Activated T-cell treated with anti-CD3 and anti-CD28 coated beads, Interleukin-2, amount 50 U/mL, for 24 hours (primary cell): ENCODE data around the gene ESR2.
"Not testable (repeated sequence)": the region's sequence is repeated elsewhere in the genome, so short reads cannot be mapped to it uniquely, and the experiment has no call there.

Source experiments
- DNase-seq: peaks from one replicate; pipeline ENCODE4 v3.0.0-alpha.2; 2020
- H3K27ac Mint-ChIP-seq: 2 replicates; pipeline ENCODE4 v1.8.0; 2020; ENCODE audit warnings: mild to moderate bottlenecking, mixed read lengths
- H3K27me3 Mint-ChIP-seq: 2 replicates; pipeline ENCODE4 v1.8.0; 2020; ENCODE audit warnings: mixed read lengths
- H3K36me3 Mint-ChIP-seq: 2 replicates; pipeline ENCODE4 v1.8.0; 2020; ENCODE audit warnings: low read depth, mixed read lengths
- H3K4me1 Mint-ChIP-seq: 2 replicates; pipeline ENCODE4 v1.8.0; 2020; ENCODE audit warnings: low read depth, mixed read lengths
- H3K4me3 Mint-ChIP-seq: 2 replicates; pipeline ENCODE4 v1.8.0; 2020; ENCODE audit warnings: mild to moderate bottlenecking, moderate library complexity, mixed read lengths
- H3K9me3 Mint-ChIP-seq: 2 replicates; pipeline ENCODE4 v1.8.0; 2020; ENCODE audit warnings: mixed read lengths

The ESR2 gene

GRCh38 chr14:64062381-64063115 lies 231.6 kb downstream of the ESR2 start:
- H3K4me3 Mint-ChIP-seq, result no peak overlapping the region
- no peak overlapping the region for H3K27ac Mint-ChIP-seq
- H3K36me3 Mint-ChIP-seq, result peaks cover 70% of the 10 kb centered on the region
- no peaks in the 10 kb centered on the region for H3K27me3 Mint-ChIP-seq
- no peaks in the 10 kb centered on the region for H3K4me1 Mint-ChIP-seq
- H3K9me3 Mint-ChIP-seq, result no peaks in the 10 kb centered on the region
- no peak for DNase-seq

- H3K27me3 Mint-ChIP-seq, result no peaks in the 10 kb centered on the region
- no peak overlapping the region for H3K27ac Mint-ChIP-seq
- no peak overlapping the region for H3K4me3 Mint-ChIP-seq
- H3K36me3 Mint-ChIP-seq, result peaks cover 69% of the 10 kb centered on the region
- H3K4me1 Mint-ChIP-seq, result no peaks in the 10 kb centered on the region
- H3K9me3 Mint-ChIP-seq, result no peaks in the 10 kb centered on the region
- no peak for DNase-seq
Measured at GRCh38 chr14:64061706-64062105, 232.5 kb downstream of the ESR2 start.

GRCh38 chr14:64061115-64061514 lies 233.1 kb downstream of the ESR2 start:
- DNase-seq, result no peak
- no peaks in the 10 kb centered on the region for H3K9me3 Mint-ChIP-seq
- H3K4me3 Mint-ChIP-seq, result no peak overlapping the region
- H3K36me3 Mint-ChIP-seq, result peaks cover 67% of the 10 kb centered on the region
- no peaks in the 10 kb centered on the region for H3K4me1 Mint-ChIP-seq
- H3K27ac Mint-ChIP-seq, result no peak overlapping the region
- no peaks in the 10 kb centered on the region for H3K27me3 Mint-ChIP-seq

- Mint-ChIP-seq H3K9me3 (no peaks in the 10 kb centered on the region), H3K27ac (no peak overlapping the region), H3K4me1 (no peaks in the 10 kb centered on the region), H3K27me3 (no peaks in the 10 kb centered on the region), H3K36me3 (peaks cover 69% of the 10 kb centered on the region), H3K4me3 (no peak overlapping the region)
- DNase-seq, result no peak
Measured at GRCh38 chr14:64060648-64061096, 233.5 kb downstream of the ESR2 start.

- Mint-ChIP-seq H3K36me3 (peaks cover 67% of the 10 kb centered on the region), H3K27ac (no peak overlapping the region), H3K4me1 (no peaks in the 10 kb centered on the region), H3K27me3 (no peaks in the 10 kb centered on the region), H3K4me3 (no peak overlapping the region), H3K9me3 (no peaks in the 10 kb centered on the region)
- no peak for DNase-seq
Measured at GRCh38 chr14:64060199-64060545, 234.0 kb downstream of the ESR2 start.

GRCh38 chr14:64059454-64060198 lies 234.5 kb downstream of the ESR2 start:
- peaks cover 68% of the 10 kb centered on the region for H3K36me3 Mint-ChIP-seq
- no peak for DNase-seq
- H3K27ac Mint-ChIP-seq, result no peak overlapping the region
- H3K9me3 Mint-ChIP-seq, result no peaks in the 10 kb centered on the region
- H3K4me1 Mint-ChIP-seq, result no peaks in the 10 kb centered on the region
- no peak overlapping the region for H3K4me3 Mint-ChIP-seq
- H3K27me3 Mint-ChIP-seq, result no peaks in the 10 kb centered on the region

GRCh38 chr14:64053694-64054669 lies 240.2 kb downstream of the ESR2 start:
- DNase-seq, result no peak
- H3K9me3 Mint-ChIP-seq, result no peaks in the 10 kb centered on the region
- no peak overlapping the region for H3K4me3 Mint-ChIP-seq
- no peak overlapping the region for H3K27ac Mint-ChIP-seq
- H3K36me3 Mint-ChIP-seq, result peaks cover 70% of the 10 kb centered on the region
- no peaks in the 10 kb centered on the region for H3K27me3 Mint-ChIP-seq
- peaks cover 2% of the 10 kb centered on the region for H3K4me1 Mint-ChIP-seq

GRCh38 chr14:64049616-64050381 lies 244.4 kb downstream of the ESR2 start:
- DNase-seq, result no peak
- no peak overlapping the region for H3K27ac Mint-ChIP-seq
- H3K9me3 Mint-ChIP-seq, result no peaks in the 10 kb centered on the region
- H3K36me3 Mint-ChIP-seq, result peaks cover 69% of the 10 kb centered on the region
- peaks cover 2% of the 10 kb centered on the region for H3K4me1 Mint-ChIP-seq
- no peaks in the 10 kb centered on the region for H3K27me3 Mint-ChIP-seq
- H3K4me3 Mint-ChIP-seq, result no peak overlapping the region

GRCh38 chr14:64045091-64045490 lies 249.1 kb downstream of the ESR2 start:
- no peak overlapping the region for H3K27ac Mint-ChIP-seq
- H3K4me3 Mint-ChIP-seq, result no peak overlapping the region
- H3K9me3 Mint-ChIP-seq, result peaks cover 7% of the 10 kb centered on the region
- no peaks in the 10 kb centered on the region for H3K4me1 Mint-ChIP-seq
- DNase-seq, result no peak
- H3K27me3 Mint-ChIP-seq, result no peaks in the 10 kb centered on the region
- peaks cover 67% of the 10 kb centered on the region for H3K36me3 Mint-ChIP-seq

- not testable (repeated sequence) for H3K4me1 Mint-ChIP-seq, H3K27ac Mint-ChIP-seq, DNase-seq, H3K27me3 Mint-ChIP-seq, H3K4me3 Mint-ChIP-seq, H3K9me3 Mint-ChIP-seq
- peaks cover 70% of the 10 kb centered on the region for H3K36me3 Mint-ChIP-seq
Measured at GRCh38 chr14:64043296-64043695, 250.9 kb downstream of the ESR2 start.

- H3K27ac Mint-ChIP-seq, result no peak overlapping the region
- peaks cover 7% of the 10 kb centered on the region for H3K9me3 Mint-ChIP-seq
- H3K4me1 Mint-ChIP-seq, result peaks cover 3% of the 10 kb centered on the region
- peaks cover 74% of the 10 kb centered on the region for H3K36me3 Mint-ChIP-seq
- H3K4me3 Mint-ChIP-seq, result no peak overlapping the region
- DNase-seq, result no peak
- no peaks in the 10 kb centered on the region for H3K27me3 Mint-ChIP-seq
Measured at GRCh38 chr14:64040044-64040443, 254.1 kb downstream of the ESR2 start.

- H3K9me3 Mint-ChIP-seq, result peaks cover 7% of the 10 kb centered on the region
- no peak overlapping the region for H3K4me3 Mint-ChIP-seq
- H3K4me1 Mint-ChIP-seq, result peaks cover 3% of the 10 kb centered on the region
- no peaks in the 10 kb centered on the region for H3K27me3 Mint-ChIP-seq
- no peak for DNase-seq
- H3K27ac Mint-ChIP-seq, result no peak overlapping the region
- peaks cover 73% of the 10 kb centered on the region for H3K36me3 Mint-ChIP-seq
Measured at GRCh38 chr14:64038841-64039542, 255.2 kb downstream of the ESR2 start.

- H3K4me1 Mint-ChIP-seq, H3K9me3 Mint-ChIP-seq: not testable (repeated sequence)
Measured at GRCh38 chr14:64037869-64038745, 256.1 kb downstream of the ESR2 start.

More at GRCh38 chr14:64037869-64038745, 256.1 kb downstream of the ESR2 start:
- peaks cover 71% of the 10 kb centered on the region for H3K36me3 Mint-ChIP-seq
- not testable (repeated sequence) for H3K27me3 Mint-ChIP-seq, H3K4me3 Mint-ChIP-seq, H3K27ac Mint-ChIP-seq, DNase-seq
